WTC11 (cell line): ENCODE results near the gene SSTR5. TPM values are rescaled to one million over a fixed set of nuclear protein-coding genes. Genes with fewer than 3 reads are reported as not detected.

ENCODE experiments used
- ATAC-seq: fragments of 200-7000 bp; cut with Tn5 transposase; 2 replicates; pipeline ENCODE4 v1.10.0; 2021; ENCODE audit warnings: mild to moderate bottlenecking, moderate library complexity
- CTCF ChIA-PET: fragments of 300-600 bp; sonication (Branson Sonifier 250); formaldehyde crosslinking; loops from one replicate; lab custom pipeline; 2021; ENCODE audit warnings: antibody characterized with exemption; lab: Charles Lee
- POLR2A ChIA-PET: fragments of 350-600 bp; sonication (Branson Sonifier 250); formaldehyde crosslinking; loops from one replicate; lab custom pipeline; 2021; ENCODE audit warnings: antibody characterized with exemption; lab: Charles Lee
- DNase-seq: peaks from one replicate; pipeline ENCODE4 v3.0.0; 2021; ENCODE audit warnings: low spot score
- H3K27ac Mint-ChIP-seq: 2 replicates; pipeline ENCODE4 v1.8.0; 2021; ENCODE audit warnings: mixed read lengths
- H3K27me3 Mint-ChIP-seq: 2 replicates; pipeline ENCODE4 v1.8.0; 2021; ENCODE audit warnings: low read depth, mild to moderate bottlenecking, moderate library complexity, mixed read lengths
- H3K36me3 Mint-ChIP-seq: 2 replicates; pipeline ENCODE4 v1.8.0; 2021; ENCODE audit warnings: mixed read lengths
- H3K4me1 Mint-ChIP-seq: 2 replicates; pipeline ENCODE4 v1.8.0; 2022; ENCODE audit warnings: mixed read lengths
- H3K4me3 Mint-ChIP-seq: 2 replicates; pipeline ENCODE4 v1.8.0; 2021; ENCODE audit warnings: mild to moderate bottlenecking, moderate library complexity, mixed read lengths
- H3K9me3 Mint-ChIP-seq: 2 replicates; pipeline ENCODE4 v1.8.0; 2021; ENCODE audit warnings: mixed read lengths
- FOXK1 ChIP-seq: sonication (generic); formaldehyde crosslinking; IDR thresholded peaks from 2 replicates; pipeline ENCODE4 v1.8.0; 2022; ENCODE audit warnings: mild to moderate bottlenecking, moderate library complexity, missing genetic modification reagents
- GABPB1 ChIP-seq: sonication (generic); formaldehyde crosslinking; IDR thresholded peaks from 2 replicates; pipeline ENCODE4 v1.8.1; 2023; ENCODE audit warnings: mild to moderate bottlenecking, missing genetic modification reagents
- NFE2L1 ChIP-seq: sonication (generic); formaldehyde crosslinking; IDR thresholded peaks from 2 replicates; pipeline ENCODE4 v1.8.1; 2023; ENCODE audit warnings: missing genetic modification reagents
- NR3C1 ChIP-seq: sonication (generic); formaldehyde crosslinking; conservative IDR thresholded peaks from 2 replicates; pipeline ENCODE4 v1.8.1; 2023; ENCODE audit warnings: low read depth, mild to moderate bottlenecking, missing genetic modification reagents
- RELA ChIP-seq: sonication (generic); formaldehyde crosslinking; IDR thresholded peaks from 2 replicates; pipeline ENCODE4 v1.8.1; 2022; ENCODE audit warnings: missing genetic modification reagents, mild to moderate bottlenecking, borderline replicate concordance
- SMAD3 ChIP-seq: sonication (generic); formaldehyde crosslinking; IDR thresholded peaks from 2 replicates; pipeline ENCODE4 v1.8.0; 2022; ENCODE audit warnings: missing genetic modification reagents, mild to moderate bottlenecking, borderline replicate concordance
- SMAD4 ChIP-seq: sonication (generic); formaldehyde crosslinking; IDR thresholded peaks from 2 replicates; pipeline ENCODE4 v1.8.0; 2022; ENCODE audit warnings: mild to moderate bottlenecking, missing genetic modification reagents
- SOX15 ChIP-seq: fragments of 250-450 bp; sonication (Bioruptor Pico); IDR thresholded peaks from 2 replicates; pipeline ENCODE4 v1.9.0; 2021; ENCODE audit warnings: mild to moderate bottlenecking
- SP1 ChIP-seq: sonication (generic); formaldehyde crosslinking; conservative IDR thresholded peaks from 2 replicates; pipeline ENCODE4 v1.8.1; 2022; ENCODE audit warnings: missing genetic modification reagents
- TEAD1 ChIP-seq: sonication (generic); formaldehyde crosslinking; IDR thresholded peaks from 2 replicates; pipeline ENCODE4 v1.8.0; 2022; ENCODE audit warnings: mild to moderate bottlenecking, missing genetic modification reagents
- ZNF121 ChIP-seq: sonication (generic); formaldehyde crosslinking; IDR thresholded peaks from 2 replicates; pipeline ENCODE4 v1.8.0; 2023; ENCODE audit warnings: missing genetic modification reagents
- total RNA-seq: library from RNA; stranded (reverse); gene quantifications from 3 replicates; pipeline ENCODE4 v1.2.3, GENCODE V29; 2021
- TF ChIP-seq, protein P1 (sequence below): sonication (generic); formaldehyde crosslinking; IDR thresholded peaks from 2 replicates; pipeline ENCODE4 v1.8.0; 2022; ENCODE audit warnings: mild to moderate bottlenecking, missing genetic modification reagents
- TF ChIP-seq, protein P2 (sequence below): sonication (generic); formaldehyde crosslinking; IDR thresholded peaks from 2 replicates; pipeline ENCODE4 v1.8.1; 2022; ENCODE audit warnings: low read depth, mild to moderate bottlenecking, moderate library complexity, missing genetic modification reagents, borderline replicate concordance
- TF ChIP-seq, protein P3 (sequence below): sonication (generic); formaldehyde crosslinking; IDR thresholded peaks from 2 replicates; pipeline ENCODE4 v1.8.0; 2022; ENCODE audit warnings: mild to moderate bottlenecking, missing genetic modification reagents
- TF ChIP-seq, protein P4 (sequence below): fragments of 250-450 bp; sonication (Bioruptor Pico); conservative IDR thresholded peaks from 2 replicates; pipeline ENCODE4 v1.9.0; 2021; ENCODE audit warnings: mild to moderate bottlenecking
- TF ChIP-seq, protein P5 (sequence below): sonication (generic); formaldehyde crosslinking; IDR thresholded peaks from 2 replicates; pipeline ENCODE4 v1.8.1; 2023; ENCODE audit warnings: mild to moderate bottlenecking, moderate library complexity, missing genetic modification reagents
- TF ChIP-seq, protein P6 (sequence below): fragments of 200-600 bp; IDR thresholded peaks from 2 replicates; pipeline ENCODE4 v1.8.0; 2022; ENCODE audit warnings: antibody characterized with exemption

The SSTR5 gene
- total RNA-seq, 1 experiment from 2014 or later = 0.61 TPM

DNA sequence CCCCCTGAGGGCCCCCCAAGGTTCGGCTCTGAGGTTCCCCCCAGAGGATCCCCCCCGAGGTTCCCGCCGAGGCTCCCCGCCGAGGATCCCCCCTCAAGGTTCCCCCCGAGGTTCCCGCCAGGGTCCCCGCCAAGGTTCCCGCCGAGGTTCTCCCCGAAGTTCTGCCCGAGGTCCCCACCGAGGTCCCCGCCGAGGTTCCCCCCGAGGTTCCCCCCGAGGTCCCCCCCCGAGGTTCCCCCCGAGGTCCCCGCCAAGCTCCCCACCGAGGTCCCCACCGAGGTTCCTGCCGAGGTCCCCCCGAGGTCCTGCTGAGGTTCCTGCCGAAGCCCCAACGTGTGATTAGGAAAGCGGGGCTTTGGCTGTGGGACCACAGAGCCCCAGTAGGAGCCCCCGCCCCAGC is 32.2 kb upstream of the SSTR5 start:
- Mint-ChIP-seq H3K4me3 (no peak overlapping the region), H3K4me1 (no peaks in the 10 kb centered on the region), H3K9me3 (peaks cover 9% of the 10 kb centered on the region), H3K27ac (no peak overlapping the region), H3K27me3 (no peaks in the 10 kb centered on the region), H3K36me3 (no peaks in the 10 kb centered on the region)
- no peak for TF ChIP-seq TEAD1 (CRISPR knock-in tag)
- ChIA-PET CTCF (interaction anchor here (1.4 kb wide), 1 partner anchor 17 kb away, joined by 6 read pairs; no protein-coding TSS in a partner anchor), POLR2A (no interaction called here)
- no peak for ATAC-seq
- DNase-seq = no peak

DNA sequence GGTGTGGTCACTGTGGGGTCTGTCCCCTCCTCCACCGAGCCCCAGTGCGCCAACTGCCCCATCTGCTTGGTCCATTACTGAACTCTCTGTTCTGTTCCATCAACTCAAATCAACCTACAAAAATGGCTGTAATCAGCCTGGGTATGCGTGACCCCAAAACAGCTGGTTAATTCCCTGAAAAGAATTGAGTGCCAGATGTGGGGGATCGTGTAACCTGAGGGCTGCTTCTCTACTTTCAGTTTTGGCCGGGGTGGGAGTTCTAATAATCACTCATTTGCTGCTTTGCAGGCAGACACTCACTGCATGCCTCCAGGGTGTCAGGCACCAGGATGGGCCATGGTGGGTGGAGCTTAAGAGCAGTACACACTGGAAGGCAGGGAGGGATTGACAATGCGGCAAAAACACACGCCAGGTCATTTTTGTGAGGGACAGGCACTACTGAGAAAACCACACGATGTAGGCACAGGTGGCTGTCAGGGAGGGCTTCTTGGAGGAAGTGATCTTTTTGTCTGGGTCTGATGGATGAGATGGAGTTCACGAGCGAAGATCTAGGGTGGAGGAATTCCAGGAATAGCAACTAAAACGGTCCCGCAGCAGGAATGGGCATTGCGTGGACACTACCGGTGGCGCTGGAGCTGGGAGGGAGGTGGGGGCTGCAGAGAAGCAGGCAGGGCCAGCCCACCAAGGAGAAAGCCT is 30.4 kb upstream of the SSTR5 start:
- ChIA-PET POLR2A (no interaction called here), CTCF (no interaction called here)
- peaks cover 9% of the 10 kb centered on the region for H3K9me3 Mint-ChIP-seq
- no peaks in the 10 kb centered on the region for H3K4me1 Mint-ChIP-seq
- no peaks in the 10 kb centered on the region for H3K27me3 Mint-ChIP-seq
- no peak for DNase-seq
- no peaks in the 10 kb centered on the region for H3K36me3 Mint-ChIP-seq
- no peak for TF ChIP-seq ZNF121 (CRISPR knock-in tag)
- no peak for TF ChIP-seq SP1 (CRISPR knock-in tag)
- TF ChIP-seq, protein P1, sequence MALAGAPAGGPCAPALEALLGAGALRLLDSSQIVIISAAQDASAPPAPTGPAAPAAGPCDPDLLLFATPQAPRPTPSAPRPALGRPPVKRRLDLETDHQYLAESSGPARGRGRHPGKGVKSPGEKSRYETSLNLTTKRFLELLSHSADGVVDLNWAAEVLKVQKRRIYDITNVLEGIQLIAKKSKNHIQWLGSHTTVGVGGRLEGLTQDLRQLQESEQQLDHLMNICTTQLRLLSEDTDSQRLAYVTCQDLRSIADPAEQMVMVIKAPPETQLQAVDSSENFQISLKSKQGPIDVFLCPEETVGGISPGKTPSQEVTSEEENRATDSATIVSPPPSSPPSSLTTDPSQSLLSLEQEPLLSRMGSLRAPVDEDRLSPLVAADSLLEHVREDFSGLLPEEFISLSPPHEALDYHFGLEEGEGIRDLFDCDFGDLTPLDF (CRISPR knock-in tag) = no peak
- TF ChIP-seq SMAD3 (CRISPR knock-in tag) = no peak
- TF ChIP-seq, protein P2, sequence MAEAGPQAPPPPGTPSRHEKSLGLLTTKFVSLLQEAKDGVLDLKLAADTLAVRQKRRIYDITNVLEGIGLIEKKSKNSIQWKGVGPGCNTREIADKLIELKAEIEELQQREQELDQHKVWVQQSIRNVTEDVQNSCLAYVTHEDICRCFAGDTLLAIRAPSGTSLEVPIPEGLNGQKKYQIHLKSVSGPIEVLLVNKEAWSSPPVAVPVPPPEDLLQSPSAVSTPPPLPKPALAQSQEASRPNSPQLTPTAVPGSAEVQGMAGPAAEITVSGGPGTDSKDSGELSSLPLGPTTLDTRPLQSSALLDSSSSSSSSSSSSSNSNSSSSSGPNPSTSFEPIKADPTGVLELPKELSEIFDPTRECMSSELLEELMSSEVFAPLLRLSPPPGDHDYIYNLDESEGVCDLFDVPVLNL (CRISPR knock-in tag) = no peak
- no peak for TF ChIP-seq FOXK1 (CRISPR knock-in tag)
- TF ChIP-seq RELA (CRISPR knock-in tag) = no peak
- TF ChIP-seq GABPB1 = no peak
- TF ChIP-seq, protein P3, sequence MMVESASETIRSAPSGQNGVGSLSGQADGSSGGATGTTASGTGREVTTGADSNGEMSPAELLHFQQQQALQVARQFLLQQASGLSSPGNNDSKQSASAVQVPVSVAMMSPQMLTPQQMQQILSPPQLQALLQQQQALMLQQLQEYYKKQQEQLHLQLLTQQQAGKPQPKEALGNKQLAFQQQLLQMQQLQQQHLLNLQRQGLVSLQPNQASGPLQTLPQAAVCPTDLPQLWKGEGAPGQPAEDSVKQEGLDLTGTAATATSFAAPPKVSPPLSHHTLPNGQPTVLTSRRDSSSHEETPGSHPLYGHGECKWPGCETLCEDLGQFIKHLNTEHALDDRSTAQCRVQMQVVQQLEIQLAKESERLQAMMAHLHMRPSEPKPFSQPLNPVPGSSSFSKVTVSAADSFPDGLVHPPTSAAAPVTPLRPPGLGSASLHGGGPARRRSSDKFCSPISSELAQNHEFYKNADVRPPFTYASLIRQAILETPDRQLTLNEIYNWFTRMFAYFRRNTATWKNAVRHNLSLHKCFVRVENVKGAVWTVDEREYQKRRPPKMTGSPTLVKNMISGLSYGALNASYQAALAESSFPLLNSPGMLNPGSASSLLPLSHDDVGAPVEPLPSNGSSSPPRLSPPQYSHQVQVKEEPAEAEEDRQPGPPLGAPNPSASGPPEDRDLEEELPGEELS (CRISPR knock-in tag) = no peak
- TF ChIP-seq TEAD1 (CRISPR knock-in tag) = no peak
- TF ChIP-seq NR3C1 (CRISPR knock-in tag) = no peak
- TF ChIP-seq, protein P4, sequence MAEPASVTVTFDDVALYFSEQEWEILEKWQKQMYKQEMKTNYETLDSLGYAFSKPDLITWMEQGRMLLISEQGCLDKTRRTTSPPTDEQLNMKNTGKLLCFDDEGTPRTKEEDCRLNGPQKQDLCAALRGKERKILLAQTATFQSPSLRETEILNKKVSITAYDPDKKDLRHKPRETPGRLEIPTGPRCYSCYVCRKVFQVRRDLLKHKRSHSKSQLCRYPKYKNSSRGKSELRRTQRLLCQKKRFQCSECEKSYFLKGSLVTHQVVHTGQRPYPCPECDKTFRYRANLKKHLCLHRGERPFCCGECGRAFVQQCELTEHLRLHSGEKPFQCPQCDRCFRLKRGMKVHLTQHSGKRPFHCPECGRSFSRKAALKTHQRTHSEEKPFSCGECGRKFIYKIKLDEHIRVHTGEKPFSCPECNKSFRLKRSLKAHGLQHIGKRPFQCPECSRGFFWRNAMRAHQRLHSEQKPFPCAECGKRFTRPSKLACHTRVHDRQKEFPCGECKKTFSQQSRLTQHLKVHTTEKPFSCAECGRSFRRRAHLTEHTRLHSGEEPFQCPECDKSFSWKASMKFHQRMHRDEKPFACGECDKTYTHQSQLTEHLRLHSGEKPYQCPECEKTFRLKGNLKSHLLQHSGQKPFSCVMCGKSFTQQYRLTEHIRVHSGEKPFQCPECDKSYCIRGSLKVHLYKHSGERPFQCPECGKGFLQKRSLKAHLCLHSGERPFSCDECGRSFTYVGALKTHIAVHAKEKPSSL (CRISPR knock-in tag) = no peak
- TF ChIP-seq, protein P5, sequence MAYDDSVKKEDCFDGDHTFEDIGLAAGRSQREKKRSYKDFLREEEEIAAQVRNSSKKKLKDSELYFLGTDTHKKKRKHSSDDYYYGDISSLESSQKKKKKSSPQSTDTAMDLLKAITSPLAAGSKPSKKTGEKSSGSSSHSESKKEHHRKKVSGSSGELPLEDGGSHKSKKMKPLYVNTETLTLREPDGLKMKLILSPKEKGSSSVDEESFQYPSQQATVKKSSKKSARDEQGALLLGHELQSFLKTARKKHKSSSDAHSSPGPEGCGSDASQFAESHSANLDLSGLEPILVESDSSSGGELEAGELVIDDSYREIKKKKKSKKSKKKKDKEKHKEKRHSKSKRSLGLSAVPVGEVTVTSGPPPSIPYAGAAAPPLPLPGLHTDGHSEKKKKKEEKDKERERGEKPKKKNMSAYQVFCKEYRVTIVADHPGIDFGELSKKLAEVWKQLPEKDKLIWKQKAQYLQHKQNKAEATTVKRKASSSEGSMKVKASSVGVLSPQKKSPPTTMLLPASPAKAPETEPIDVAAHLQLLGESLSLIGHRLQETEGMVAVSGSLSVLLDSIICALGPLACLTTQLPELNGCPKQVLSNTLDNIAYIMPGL (CRISPR knock-in tag) = no peak
- no peak for TF ChIP-seq SMAD4 (CRISPR knock-in tag)
- TF ChIP-seq, protein P6, sequence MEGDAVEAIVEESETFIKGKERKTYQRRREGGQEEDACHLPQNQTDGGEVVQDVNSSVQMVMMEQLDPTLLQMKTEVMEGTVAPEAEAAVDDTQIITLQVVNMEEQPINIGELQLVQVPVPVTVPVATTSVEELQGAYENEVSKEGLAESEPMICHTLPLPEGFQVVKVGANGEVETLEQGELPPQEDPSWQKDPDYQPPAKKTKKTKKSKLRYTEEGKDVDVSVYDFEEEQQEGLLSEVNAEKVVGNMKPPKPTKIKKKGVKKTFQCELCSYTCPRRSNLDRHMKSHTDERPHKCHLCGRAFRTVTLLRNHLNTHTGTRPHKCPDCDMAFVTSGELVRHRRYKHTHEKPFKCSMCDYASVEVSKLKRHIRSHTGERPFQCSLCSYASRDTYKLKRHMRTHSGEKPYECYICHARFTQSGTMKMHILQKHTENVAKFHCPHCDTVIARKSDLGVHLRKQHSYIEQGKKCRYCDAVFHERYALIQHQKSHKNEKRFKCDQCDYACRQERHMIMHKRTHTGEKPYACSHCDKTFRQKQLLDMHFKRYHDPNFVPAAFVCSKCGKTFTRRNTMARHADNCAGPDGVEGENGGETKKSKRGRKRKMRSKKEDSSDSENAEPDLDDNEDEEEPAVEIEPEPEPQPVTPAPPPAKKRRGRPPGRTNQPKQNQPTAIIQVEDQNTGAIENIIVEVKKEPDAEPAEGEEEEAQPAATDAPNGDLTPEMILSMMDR = no peak
- no peak for TF ChIP-seq SOX15 (CRISPR knock-in tag)
- TF ChIP-seq NFE2L1 (CRISPR knock-in tag) = no peak
- H3K4me3 Mint-ChIP-seq = no peak overlapping the region
- no peak overlapping the region for H3K27ac Mint-ChIP-seq
- ATAC-seq = no peak
